Pons (tissue), 1 donor: Measurements from ENCODE around the gene NOSTRIN.
A peak's percentile ranks its signal among the peaks of the same experiment; 100 is the strongest.
"Not testable (repeated sequence)": the region's sequence is repeated elsewhere in the genome, so short reads cannot be mapped to it uniquely, and the experiment has no call there.

Experiments used
- DNase-seq: peaks from one replicate; pipeline ENCODE4 v3.0.0-alpha.2; 2016; ENCODE audit warnings: low spot score

The NOSTRIN gene

GRCh38 chr2:168801961-168802858 is at the start of gene NOSTRIN:
TSS of gene NOSTRIN (plus strand) at chr2:168802637. CDS start at chr2:168802647, 10 bp downstream.
- DNase-seq, result no peak

GRCh38 chr2:168753765-168754329 is 48.6 kb upstream of the NOSTRIN start:
- DNase-seq, result no peak

GRCh38 chr2:168757223-168757622 is 45.2 kb upstream of the NOSTRIN start:
- DNase-seq, result no peak

GRCh38 chr2:168758970-168759820 is 43.2 kb upstream of the NOSTRIN start:
- DNase-seq, result peak; percentile 66

GRCh38 chr2:168765401-168765800 is 37.0 kb upstream of the NOSTRIN start:
- no peak for DNase-seq

- no peak for DNase-seq
Observed at GRCh38 chr2:168766600-168766999, 35.8 kb upstream of the NOSTRIN start.

- no peak for DNase-seq
Observed at GRCh38 chr2:168767258-168767657, 35.2 kb upstream of the NOSTRIN start.

GRCh38 chr2:168768357-168768756 is 34.1 kb upstream of the NOSTRIN start:
- DNase-seq, result not testable (repeated sequence)

GRCh38 chr2:168770796-168771195 is 31.6 kb upstream of the NOSTRIN start:
- DNase-seq, result no peak

- no peak for DNase-seq
Observed at GRCh38 chr2:168772704-168773103, 29.7 kb upstream of the NOSTRIN start.

- DNase-seq, result no peak
Observed at GRCh38 chr2:168773128-168773527, 29.3 kb upstream of the NOSTRIN start.

- peak; percentile 41 for DNase-seq
Observed at GRCh38 chr2:168773719-168774521, 28.5 kb upstream of the NOSTRIN start.

- no peak for DNase-seq
Observed at GRCh38 chr2:168775837-168776236, 26.6 kb upstream of the NOSTRIN start.

- no peak for DNase-seq
Observed at GRCh38 chr2:168780669-168781071, 21.8 kb upstream of the NOSTRIN start.

GRCh38 chr2:168781191-168781817 is 21.1 kb upstream of the NOSTRIN start:
- DNase-seq, result no peak

- no peak for DNase-seq
Observed at GRCh38 chr2:168782271-168782670, 20.2 kb upstream of the NOSTRIN start.

GRCh38 chr2:168784993-168785392 is 17.4 kb upstream of the NOSTRIN start:
- DNase-seq, result no peak

- DNase-seq, result no peak
Observed at GRCh38 chr2:168787098-168787781, 15.2 kb upstream of the NOSTRIN start.

GRCh38 chr2:168787782-168788376 is 14.6 kb upstream of the NOSTRIN start:
- DNase-seq, result no peak

- DNase-seq, result no peak
Observed at GRCh38 chr2:168789776-168790175, 12.7 kb upstream of the NOSTRIN start.
